ENCODE data around the gene CCDC149. TPM values are rescaled to one million over a fixed set of nuclear protein-coding genes. Genes with fewer than 3 reads are reported as not detected.

Gene CCDC149
- 3.2 and 4.3 TPM in 2 replicates for total RNA-seq (2014; rRNA removed; shearing (Covaris generic))

- peak; percentile 24 to 48 for DNase-seq (ENCODE audit: low read depth in 1 of 2, low spot score in 2 of 2)
- Histone ChIP-seq H3K4me1 (replicated peaks) (0 out of 2 replicates have a peak, but pooled peaks cover 3% of the 10 kb centered on the region), H3K36me3 (peaks cover 5% of the 10 kb centered on the region; the same call in 1 of the 2 replicates), H3K27ac (peak within 1 kb of the TSS; percentile 64), H3K27me3 (replicated peaks) (no peaks in the 10 kb centered on the region), H3K9me3 (replicated peaks) (no peaks in the 10 kb centered on the region), H3K4me3 (peak within 1 kb of the TSS; percentile 62)
These were observed at the start of gene CCDC149 for GRCh38 chr4:24912252-24913118. Gene CCDC149, minus strand, starts transcription at chr4:24913042. Its CDS starts 178 bp downstream, at chr4:24912864.

- no peak overlapping the region for H3K4me3 ChIP-seq
- no peaks in the 10 kb centered on the region for H3K27me3 ChIP-seq (replicated peaks)
- H3K9me3 ChIP-seq (replicated peaks), result no peaks in the 10 kb centered on the region
These were observed 45.0 kb upstream of the CCDC149 start for GRCh38 chr4:24957886-24958285.

GRCh38 chr4:24956763-24957162 lies 43.9 kb upstream of the CCDC149 start:
- H3K4me3 ChIP-seq, result no peak overlapping the region
- no peaks in the 10 kb centered on the region for H3K36me3 ChIP-seq
- H3K4me1 ChIP-seq (replicated peaks), result no peaks in the 10 kb centered on the region
- no peaks in the 10 kb centered on the region for H3K27me3 ChIP-seq (replicated peaks)
- no peak for DNase-seq (ENCODE audit: low read depth in 1 of 2, low spot score in 2 of 2)
- H3K27ac ChIP-seq, result no peak overlapping the region
- no peaks in the 10 kb centered on the region for H3K9me3 ChIP-seq (replicated peaks)

More at GRCh38 chr4:24957886-24958285, 45.0 kb upstream of the CCDC149 start:
- DNase-seq (ENCODE audit: low read depth in 1 of 2, low spot score in 2 of 2), result no peak
- no peak overlapping the region for H3K27ac ChIP-seq
- H3K4me1 ChIP-seq (replicated peaks), result no peaks in the 10 kb centered on the region
- H3K36me3 ChIP-seq, result no peaks in the 10 kb centered on the region

- no peak overlapping the region for H3K27ac ChIP-seq
- H3K4me3 ChIP-seq, result no peak overlapping the region
- no peak for DNase-seq (ENCODE audit: low read depth in 1 of 2, low spot score in 2 of 2)
- no peaks in the 10 kb centered on the region for H3K9me3 ChIP-seq (replicated peaks)
- no peaks in the 10 kb centered on the region for H3K36me3 ChIP-seq
- no peaks in the 10 kb centered on the region for H3K4me1 ChIP-seq (replicated peaks)
- H3K27me3 ChIP-seq (replicated peaks), result no peaks in the 10 kb centered on the region
These were observed 43.2 kb upstream of the CCDC149 start for GRCh38 chr4:24956091-24956490.

GRCh38 chr4:24952667-24953066 lies 39.8 kb upstream of the CCDC149 start:
- Histone ChIP-seq H3K4me1 (replicated peaks) (no peaks in the 10 kb centered on the region), H3K36me3 (no peaks in the 10 kb centered on the region), H3K9me3 (replicated peaks) (no peaks in the 10 kb centered on the region), H3K27me3 (replicated peaks) (no peaks in the 10 kb centered on the region), H3K27ac (no peak overlapping the region), H3K4me3 (no peak overlapping the region)
- no peak for DNase-seq (ENCODE audit: low read depth in 1 of 2, low spot score in 2 of 2)

- Histone ChIP-seq H3K27me3 (replicated peaks) (no peaks in the 10 kb centered on the region), H3K4me3 (no peak overlapping the region), H3K9me3 (replicated peaks) (no peaks in the 10 kb centered on the region), H3K36me3 (no peaks in the 10 kb centered on the region), H3K27ac (no peak overlapping the region), H3K4me1 (replicated peaks) (no peaks in the 10 kb centered on the region)
- DNase-seq (ENCODE audit: low read depth in 1 of 2, low spot score in 2 of 2), result no peak
These were observed 37.1 kb upstream of the CCDC149 start for GRCh38 chr4:24949970-24950369.

- no peaks in the 10 kb centered on the region for H3K9me3 ChIP-seq (replicated peaks)
- no peak overlapping the region for H3K27ac ChIP-seq
- no peaks in the 10 kb centered on the region for H3K27me3 ChIP-seq (replicated peaks)
- no peak overlapping the region for H3K4me3 ChIP-seq
- no peaks in the 10 kb centered on the region for H3K36me3 ChIP-seq
- DNase-seq (ENCODE audit: low read depth in 1 of 2, low spot score in 2 of 2), result no peak
- H3K4me1 ChIP-seq (replicated peaks), result no peaks in the 10 kb centered on the region
These were observed 25.1 kb upstream of the CCDC149 start for GRCh38 chr4:24937917-24938281.

GRCh38 chr4:24937176-24937916 lies 24.5 kb upstream of the CCDC149 start:
- Histone ChIP-seq H3K36me3 (no peaks in the 10 kb centered on the region), H3K4me1 (replicated peaks) (no peaks in the 10 kb centered on the region), H3K4me3 (no peak overlapping the region), H3K9me3 (replicated peaks) (no peaks in the 10 kb centered on the region), H3K27ac (no peak overlapping the region), H3K27me3 (replicated peaks) (no peaks in the 10 kb centered on the region)
- DNase-seq (ENCODE audit: low read depth in 1 of 2, low spot score in 2 of 2), result no peak

GRCh38 chr4:24935856-24936255 lies 23.0 kb upstream of the CCDC149 start:
- no peak overlapping the region for H3K27ac ChIP-seq
- no peaks in the 10 kb centered on the region for H3K4me1 ChIP-seq (replicated peaks)
- no peak overlapping the region for H3K4me3 ChIP-seq
- DNase-seq (ENCODE audit: low read depth in 1 of 2, low spot score in 2 of 2), result no peak
- H3K36me3 ChIP-seq, result no peaks in the 10 kb centered on the region
- no peaks in the 10 kb centered on the region for H3K9me3 ChIP-seq (replicated peaks)
- no peaks in the 10 kb centered on the region for H3K27me3 ChIP-seq (replicated peaks)

- Histone ChIP-seq H3K27me3 (replicated peaks) (no peaks in the 10 kb centered on the region), H3K9me3 (replicated peaks) (no peaks in the 10 kb centered on the region), H3K4me1 (replicated peaks) (no peaks in the 10 kb centered on the region), H3K36me3 (no peaks in the 10 kb centered on the region), H3K27ac (no peak overlapping the region), H3K4me3 (no peak overlapping the region)
- DNase-seq (ENCODE audit: low read depth in 1 of 2, low spot score in 2 of 2), result no peak
These were observed 21.5 kb upstream of the CCDC149 start for GRCh38 chr4:24934311-24934710.

- no peaks in the 10 kb centered on the region for H3K4me1 ChIP-seq (replicated peaks)
- no peaks in the 10 kb centered on the region for H3K36me3 ChIP-seq
- no peak overlapping the region for H3K27ac ChIP-seq
- H3K4me3 ChIP-seq, result no peak overlapping the region
- no peak for DNase-seq (ENCODE audit: low read depth in 1 of 2, low spot score in 2 of 2)
- no peaks in the 10 kb centered on the region for H3K27me3 ChIP-seq (replicated peaks)
- no peaks in the 10 kb centered on the region for H3K9me3 ChIP-seq (replicated peaks)
These were observed 20.9 kb upstream of the CCDC149 start for GRCh38 chr4:24933684-24934275.

- Histone ChIP-seq H3K36me3 (no peaks in the 10 kb centered on the region), H3K9me3 (replicated peaks) (no peaks in the 10 kb centered on the region), H3K4me1 (replicated peaks) (no peaks in the 10 kb centered on the region), H3K4me3 (no peak overlapping the region), H3K27ac (no peak overlapping the region), H3K27me3 (replicated peaks) (no peaks in the 10 kb centered on the region)
- no peak for DNase-seq (ENCODE audit: low read depth in 1 of 2, low spot score in 2 of 2)
These were observed 19.8 kb upstream of the CCDC149 start for GRCh38 chr4:24932515-24933225.

GRCh38 chr4:24930151-24930550 lies 17.3 kb upstream of the CCDC149 start:
- no peak for DNase-seq (ENCODE audit: low read depth in 1 of 2, low spot score in 2 of 2)
- Histone ChIP-seq H3K4me3 (no peak overlapping the region), H3K4me1 (replicated peaks) (no peaks in the 10 kb centered on the region), H3K9me3 (replicated peaks) (no peaks in the 10 kb centered on the region), H3K27ac (no peak overlapping the region), H3K36me3 (no peaks in the 10 kb centered on the region), H3K27me3 (replicated peaks) (no peaks in the 10 kb centered on the region)

All from SJSA1 (cell line).